NCI-H128 (cell line): Measurements from ENCODE around the gene CPXM2.

Experiments
- DNase-seq: peaks from one replicate; lab custom pipeline; 2025; ENCODE audit not compliant: unreplicated experiment; lab: John Stamatoyannopoulos, UW

The CPXM2 gene

GRCh38 chr10:123804716-123805115 is 86.9 kb downstream of the CPXM2 start:
- DNase-seq = no peak

DNA sequence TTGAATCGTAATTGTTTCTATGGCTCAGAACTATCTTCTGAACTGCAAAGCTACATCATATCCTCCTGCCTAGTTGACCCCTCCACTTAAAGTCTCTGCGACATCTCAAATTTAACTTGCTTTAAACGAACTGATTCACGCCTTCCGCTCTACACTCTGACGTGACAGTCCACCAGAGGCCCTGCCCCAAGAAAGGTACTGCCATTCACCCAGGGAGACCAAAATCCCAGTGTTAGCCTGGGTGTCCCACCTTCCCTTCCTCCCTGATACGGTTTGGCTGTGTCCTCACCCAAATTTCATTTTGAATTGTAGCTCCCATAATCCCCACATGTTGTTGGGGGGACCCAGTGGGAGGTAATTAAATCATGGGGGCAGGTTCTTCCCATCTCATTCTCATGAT is 90.8 kb downstream of the CPXM2 start:
- no peak for DNase-seq

DNA sequence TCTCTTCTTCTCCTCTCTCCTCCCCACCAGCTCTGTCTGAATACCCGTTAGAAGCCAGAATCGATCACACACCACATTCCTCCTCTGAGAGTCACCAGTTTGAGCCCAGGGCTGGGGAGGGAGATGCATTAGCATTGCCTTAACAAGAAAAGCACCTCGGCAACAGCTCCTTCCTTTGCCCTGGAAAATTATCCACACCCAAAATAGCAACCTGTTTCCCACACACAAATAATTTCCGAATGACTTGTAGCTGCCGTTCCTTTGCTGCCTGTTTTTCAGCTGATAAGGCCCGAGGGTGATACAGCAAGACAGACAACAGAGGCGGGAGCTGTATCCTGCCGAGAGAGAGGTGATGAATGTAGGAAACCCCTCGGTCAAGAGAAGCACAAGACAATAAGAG is 91.3 kb downstream of the CPXM2 start:
- DNase-seq = no peak

GRCh38 chr10:123798856-123799255 is 92.8 kb downstream of the CPXM2 start:
- DNase-seq = no peak

- no peak for DNase-seq
Observed at GRCh38 chr10:123797813-123798212, 93.8 kb downstream of the CPXM2 start.

GRCh38 chr10:123796736-123797135 is 94.9 kb downstream of the CPXM2 start:
- no peak for DNase-seq

DNA sequence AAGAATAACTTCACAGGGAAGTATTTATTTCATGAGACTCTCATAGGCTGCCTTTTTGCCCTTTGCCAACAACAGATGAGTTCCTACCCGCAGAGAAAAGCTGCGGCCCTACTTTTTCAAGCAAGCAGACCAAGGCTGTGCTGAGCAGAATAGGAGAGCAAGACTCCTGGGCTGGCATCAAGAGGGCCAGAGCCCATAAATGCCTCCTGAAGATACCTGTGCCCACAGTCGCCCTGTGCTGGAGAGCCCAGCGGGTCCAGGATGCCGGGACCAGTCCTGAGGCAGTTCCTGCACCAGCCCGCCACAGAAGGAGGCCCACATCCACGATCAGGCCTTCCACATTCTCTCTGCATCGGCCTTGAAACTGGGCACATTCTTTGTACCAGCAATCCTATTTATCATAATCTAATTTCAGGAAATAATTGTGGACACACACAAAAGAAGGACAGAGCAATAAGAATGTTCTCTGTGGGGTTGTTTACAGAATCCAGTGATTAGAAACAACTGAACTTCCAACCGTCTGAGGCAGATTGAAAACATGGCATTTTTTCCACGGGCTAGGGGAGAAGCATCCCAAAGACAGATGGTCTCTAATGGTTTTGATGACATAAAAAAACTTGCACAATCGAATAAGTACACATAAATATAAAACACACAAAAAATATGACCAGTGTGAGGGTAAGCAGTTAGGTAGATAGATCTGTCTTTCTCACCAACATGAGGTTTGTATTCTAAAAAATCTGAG is 95.6 kb downstream of the CPXM2 start:
- no peak for DNase-seq

- DNase-seq = no peak
Observed at GRCh38 chr10:123795196-123795780, 96.3 kb downstream of the CPXM2 start.

DNA sequence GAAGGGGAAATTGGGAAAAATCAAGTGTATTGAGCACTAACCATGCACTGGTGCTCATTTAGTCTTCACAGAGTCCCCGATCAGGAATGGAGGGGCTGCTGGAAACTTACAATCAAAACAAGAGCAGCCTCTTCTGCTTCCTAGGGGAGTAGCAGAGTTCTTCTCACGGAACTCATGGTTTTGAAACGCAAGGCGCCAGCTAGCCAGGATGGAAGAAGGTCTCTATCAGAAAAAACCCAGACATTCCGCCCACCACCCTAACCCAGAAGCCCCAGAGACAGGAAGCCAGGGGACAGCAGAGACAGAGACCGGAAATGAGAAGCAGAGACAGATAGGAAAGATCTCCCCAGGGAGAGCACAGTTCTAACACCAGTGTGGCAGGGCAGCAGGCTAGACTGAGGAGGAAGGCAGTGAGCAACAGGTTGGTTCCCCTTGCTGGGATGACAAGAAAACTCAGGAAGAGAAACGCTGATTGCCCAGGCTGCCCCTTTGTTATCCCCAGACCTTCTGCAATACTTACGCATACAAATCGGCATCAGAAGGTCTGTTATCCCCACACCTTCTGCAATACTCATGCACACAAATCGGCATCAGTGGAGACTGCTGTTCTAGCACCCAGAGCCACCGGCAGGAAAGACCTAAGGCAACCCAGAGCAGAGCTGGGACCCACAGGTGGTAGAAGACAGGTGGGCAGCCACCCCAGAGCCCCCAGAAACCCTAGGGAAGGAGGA is 99.2 kb downstream of the CPXM2 start:
- DNase-seq = no peak

DNA sequence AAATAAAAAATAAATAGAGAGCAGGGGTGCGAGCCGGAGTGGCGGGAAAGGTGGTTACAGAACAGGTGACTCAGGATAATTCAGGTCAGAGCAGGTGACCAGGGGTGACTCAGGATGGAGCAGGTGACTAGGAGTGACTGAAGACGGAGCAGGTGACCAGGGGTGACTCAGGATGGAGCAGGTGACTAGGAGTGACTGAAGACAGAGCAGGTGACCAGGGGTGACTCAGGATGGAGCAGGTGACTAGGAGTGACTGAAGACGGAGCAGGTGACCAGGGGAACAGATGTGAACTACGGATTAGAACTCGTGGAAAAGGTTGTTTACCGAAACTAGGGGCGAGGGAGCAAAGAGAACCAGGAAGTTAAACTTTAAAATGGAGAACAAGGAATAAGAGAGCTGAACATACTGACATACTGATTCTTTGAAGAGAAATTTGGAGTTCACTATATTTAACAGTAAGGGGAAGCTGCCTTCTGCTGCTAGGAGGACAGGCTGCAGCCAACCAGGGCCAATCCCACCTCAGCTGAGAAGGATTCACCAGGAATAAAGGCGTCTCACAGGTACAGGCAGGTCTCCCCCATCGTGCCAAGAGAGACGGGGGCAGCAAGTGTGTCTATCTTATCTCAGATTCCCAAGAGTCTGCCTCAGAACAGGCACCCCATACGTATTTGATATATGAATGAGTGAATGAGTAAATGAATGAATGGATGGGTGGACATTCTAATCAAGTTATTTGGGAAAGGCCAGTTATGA is 101.3 kb downstream of the CPXM2 start:
- DNase-seq = no peak

GRCh38 chr10:123788981-123789380 is 102.6 kb downstream of the CPXM2 start:
- DNase-seq = no peak

DNA sequence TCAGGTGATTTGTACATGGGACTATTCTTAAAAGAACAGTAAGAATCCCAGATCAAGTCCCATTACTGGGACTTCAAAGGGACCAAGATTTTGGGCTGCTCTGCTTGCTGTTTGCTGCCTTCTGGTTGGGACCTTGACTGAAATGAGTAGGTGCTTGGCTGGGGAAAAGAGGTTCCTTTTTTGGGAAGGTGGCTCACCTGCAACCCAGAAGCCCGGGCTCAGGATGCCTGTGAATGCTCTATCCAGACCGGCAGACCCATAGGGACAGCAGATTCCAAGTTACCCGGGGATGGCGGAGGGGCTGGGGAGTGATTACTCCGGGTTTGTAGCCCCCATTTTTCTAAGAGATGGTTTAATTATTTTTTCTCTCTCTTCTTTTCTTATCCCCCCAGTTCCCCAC is 104.0 kb downstream of the CPXM2 start:
- no peak for DNase-seq

DNA sequence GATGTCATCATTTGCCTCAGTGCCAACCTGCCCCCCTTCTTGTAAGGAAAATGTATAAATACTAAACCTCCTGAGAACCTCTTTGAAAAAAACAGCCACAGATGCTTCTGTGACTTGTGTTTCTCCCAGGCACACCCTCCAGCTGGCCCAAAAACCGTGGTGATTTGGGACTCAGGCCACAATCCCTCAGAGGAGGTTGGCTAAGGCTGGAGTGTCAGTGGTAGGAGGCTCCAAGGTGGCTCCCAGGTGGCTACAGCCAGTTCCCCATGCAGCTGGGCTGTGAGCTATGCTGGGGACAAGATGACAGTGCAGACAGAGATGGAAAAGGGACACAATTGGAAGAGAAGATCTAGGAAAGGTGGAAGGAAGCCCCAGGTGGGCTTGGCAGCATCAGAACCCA is 104.7 kb downstream of the CPXM2 start:
- no peak for DNase-seq

DNA sequence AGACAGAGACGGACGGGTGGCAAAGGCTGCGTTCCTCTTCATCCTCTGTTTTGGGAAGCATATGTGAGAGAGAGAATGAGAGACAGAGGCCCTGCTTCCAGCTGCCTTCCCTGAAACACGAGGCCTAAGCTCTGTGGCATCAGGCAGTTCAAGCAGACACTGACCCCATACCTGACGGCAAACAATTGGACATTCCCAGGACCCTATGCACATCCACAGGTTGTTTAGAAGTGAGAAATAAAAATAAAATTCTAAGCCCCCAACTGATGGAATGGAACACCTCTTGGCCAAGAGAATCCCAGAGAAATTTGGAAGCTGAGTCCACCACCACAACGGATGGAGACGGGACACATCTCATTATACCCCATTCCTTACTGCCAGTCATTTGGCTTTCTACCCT is 105.3 kb downstream of the CPXM2 start:
- DNase-seq = no peak

DNA sequence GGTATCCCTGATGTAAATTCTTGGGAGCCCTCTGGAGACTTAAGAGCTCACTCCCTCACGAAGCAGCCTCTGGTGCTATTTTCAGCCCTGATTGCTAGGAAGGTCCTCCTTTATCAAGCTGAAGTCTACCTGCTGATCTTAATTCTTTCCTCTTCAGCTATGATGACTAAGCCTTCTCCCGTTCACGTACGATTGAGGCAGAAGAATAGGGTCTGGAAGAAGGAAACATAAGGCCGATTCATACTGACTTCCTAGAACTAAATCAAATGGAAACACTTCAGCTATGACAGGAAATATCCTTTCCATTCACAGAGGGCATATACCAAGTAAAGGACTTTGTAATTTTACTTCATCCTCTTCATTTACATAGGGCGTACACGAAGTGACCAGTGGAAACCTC is 107.0 kb downstream of the CPXM2 start:
- no peak for DNase-seq

GRCh38 chr10:123784216-123784615 is 107.4 kb downstream of the CPXM2 start:
- DNase-seq = no peak

GRCh38 chr10:123783296-123783695 is 108.3 kb downstream of the CPXM2 start:
- no peak for DNase-seq

DNA sequence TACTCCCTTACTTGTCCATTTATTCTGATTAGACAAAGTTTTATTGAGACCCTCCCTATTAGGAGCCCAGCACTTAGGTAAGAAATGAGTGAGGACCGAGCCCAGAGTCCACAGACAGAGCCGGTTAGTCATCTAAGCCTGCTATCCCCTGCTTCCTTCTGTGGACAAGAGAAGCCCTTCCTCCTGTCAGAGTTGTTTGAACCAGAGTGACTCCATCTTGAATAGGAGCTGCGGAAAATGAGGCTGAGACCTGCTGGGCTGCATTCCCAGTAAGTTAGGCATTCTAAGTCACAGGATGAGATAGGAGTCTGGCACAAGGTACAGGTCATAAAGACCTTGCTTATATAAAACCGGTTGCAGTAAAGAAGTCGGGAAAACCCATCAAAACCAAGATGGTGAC is 109.1 kb downstream of the CPXM2 start:
- no peak for DNase-seq

- no peak for DNase-seq
Observed at GRCh38 chr10:123781956-123782500, 109.6 kb downstream of the CPXM2 start.

DNA sequence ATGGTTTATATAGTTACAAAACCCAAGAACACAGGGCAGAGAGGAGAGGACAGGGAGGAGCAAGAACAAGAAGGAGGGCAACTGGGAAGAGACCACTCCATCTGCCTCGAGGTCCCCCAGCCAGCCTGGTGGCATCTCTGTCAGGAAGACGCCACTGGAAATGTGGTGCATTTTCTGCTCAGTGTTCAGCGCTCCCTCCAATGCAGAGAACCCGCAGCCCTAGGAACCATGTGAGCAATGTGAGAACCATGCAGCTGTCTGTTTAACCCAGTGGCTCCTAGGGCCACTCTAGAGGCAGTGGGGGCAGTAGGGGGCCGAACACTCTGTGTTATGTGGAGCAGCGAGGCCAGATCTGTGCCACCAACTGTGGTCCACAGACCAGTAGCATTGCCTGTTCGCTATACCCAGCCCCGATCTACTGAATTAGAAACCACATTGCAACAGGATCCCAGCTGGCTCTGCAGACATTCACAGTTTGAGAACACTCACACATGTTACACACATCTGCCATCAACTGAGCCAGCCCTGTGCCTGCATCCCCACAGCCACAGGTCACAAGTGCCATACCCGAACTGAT is 110.2 kb downstream of the CPXM2 start:
- no peak for DNase-seq
